MM.1S (cell line): ENCODE data around the gene NARF.

Experiments
- EZH2 ChIP-seq: fragments of 300-600 bp; sonication (generic); optimal IDR thresholded peaks from 2 replicates; pipeline ENCODE3; 2017; ENCODE audit warnings: low read depth, mild to moderate bottlenecking, antibody characterized with exemption, low read length, mixed read lengths
- EZH2phosphoT487 ChIP-seq: fragments of 300-600 bp; sonication (generic); IDR thresholded peaks from 2 replicates; pipeline ENCODE4 v1.6.1; 2018; ENCODE audit warnings: antibody characterized with exemption, low read length

DNA sequence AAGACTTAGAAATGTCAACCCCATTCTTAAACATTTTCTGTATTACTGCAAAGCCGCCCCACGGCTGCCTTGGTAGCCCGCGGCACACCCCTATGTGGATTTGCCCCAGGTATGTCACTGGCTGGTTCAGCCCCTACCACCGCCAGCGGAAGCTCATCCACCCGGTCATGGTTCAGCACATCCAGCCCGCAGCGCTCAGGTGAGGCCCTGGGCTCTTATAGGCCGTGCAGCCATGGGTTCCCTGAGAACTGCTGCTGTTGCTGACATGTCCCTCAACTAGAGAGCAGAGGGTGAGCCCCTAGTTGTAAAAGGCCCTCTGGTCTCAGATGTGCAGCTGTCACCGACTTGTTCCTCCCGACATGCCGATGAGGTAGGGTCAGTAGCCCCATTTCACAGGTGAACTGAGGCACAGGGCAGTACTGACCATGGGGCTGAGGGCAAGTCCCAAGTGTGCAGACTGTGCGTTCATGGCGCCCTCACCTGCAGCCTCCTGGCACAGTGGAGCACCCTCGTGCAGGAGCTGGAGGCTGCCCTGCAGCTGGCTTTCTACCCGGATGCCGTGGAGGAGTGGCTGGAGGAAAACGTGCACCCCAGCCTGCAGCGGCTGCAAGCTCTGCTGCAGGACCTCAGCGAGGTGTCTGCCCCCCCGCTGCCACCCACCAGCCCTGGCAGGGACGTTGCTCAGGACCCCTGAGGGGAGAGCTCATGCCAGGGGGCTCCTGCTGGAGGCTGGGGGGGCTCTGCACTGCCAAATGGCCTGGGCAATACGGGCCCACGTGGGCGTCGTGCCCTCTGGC is 16.7 kb upstream of the NARF start:
- no peak for TF ChIP-seq EZH2phosphoT487
- no peak for TF ChIP-seq EZH2
